Medulla oblongata (tissue), 1 donor: ENCODE data around the gene DAB2IP.

Experiments used
- DNase-seq: peaks from one replicate; pipeline ENCODE4 v3.0.0-alpha.2; 2015; ENCODE audit errors: extremely low spot score

Gene DAB2IP

GRCh38 chr9:121701736-121702261 is 50.4 kb downstream of the DAB2IP start:
- DNase-seq = no peak

- no peak for DNase-seq
Measured at GRCh38 chr9:121703014-121703734, 51.7 kb downstream of the DAB2IP start.

- no peak for DNase-seq
Measured at GRCh38 chr9:121704281-121704680, 52.8 kb downstream of the DAB2IP start.

GRCh38 chr9:121706149-121706750 is 54.8 kb downstream of the DAB2IP start:
- no peak for DNase-seq

GRCh38 chr9:121707477-121708424 is 56.3 kb downstream of the DAB2IP start:
- no peak for DNase-seq

GRCh38 chr9:121708768-121709488 is 57.5 kb downstream of the DAB2IP start:
- DNase-seq = peak; percentile 60

- DNase-seq = no peak
Measured at GRCh38 chr9:121709798-121710197, 58.4 kb downstream of the DAB2IP start.

GRCh38 chr9:121711281-121711680 is 59.8 kb downstream of the DAB2IP start:
- no peak for DNase-seq

GRCh38 chr9:121711797-121712196 is 60.4 kb downstream of the DAB2IP start:
- no peak for DNase-seq

- DNase-seq = no peak
Measured at GRCh38 chr9:121713400-121714070, 62.1 kb downstream of the DAB2IP start.

GRCh38 chr9:121714075-121714705 is 62.8 kb downstream of the DAB2IP start:
- DNase-seq = no peak

- DNase-seq = no peak
Measured at GRCh38 chr9:121714873-121715272, 63.4 kb downstream of the DAB2IP start.

GRCh38 chr9:121717141-121717991 is 65.9 kb downstream of the DAB2IP start:
- DNase-seq = no peak

- DNase-seq = peak; percentile 59
Measured at GRCh38 chr9:121718084-121718483, 66.7 kb downstream of the DAB2IP start.

GRCh38 chr9:121718501-121718900 is 67.1 kb downstream of the DAB2IP start:
- no peak for DNase-seq

GRCh38 chr9:121720311-121721057 is 69.0 kb downstream of the DAB2IP start:
- no peak for DNase-seq

- no peak for DNase-seq
Measured at GRCh38 chr9:121721058-121721350, 69.6 kb downstream of the DAB2IP start.

GRCh38 chr9:121721770-121722169 is 70.3 kb downstream of the DAB2IP start:
- no peak for DNase-seq
